ENCODE results near the gene CEP83. TPM values are rescaled to one million over a fixed set of nuclear protein-coding genes. Genes with fewer than 3 reads are reported as not detected.
A peak's percentile ranks its signal among the peaks of the same experiment; 100 is the strongest.

CEP83 gene
- total and polyA plus RNA-seq, 10 donors, result 6.8 to 29.0 (median 14.0) TPM

GRCh38 chr12:94267921-94268471 lies 191.7 kb downstream of the CEP83 start:
- no peaks in the 10 kb centered on the region for H3K27me3 ChIP-seq (replicated peaks in 1 of 7)
- peaks cover 9 to 85% (median 55%) of the 10 kb centered on the region in 6 donors for H3K4me1 ChIP-seq
- H3K4me3 ChIP-seq, result no peak overlapping the region
- H3K36me3 ChIP-seq, result peaks cover 0 to 78% (median 7%) of the 10 kb centered on the region in 6 donors
- TF ChIP-seq POLR2A (IDR thresholded peaks at IDR 0.05) (no peak), CTCF (IDR thresholded peaks at IDR 0.05 in 8 of 11, conservative IDR thresholded peaks at IDR 0.05 in 3 of 11) (no peak), POLR2AphosphoS5 (IDR thresholded peaks at IDR 0.05) (no peak)
- WGBS, 5 donors, result 60 to 78% (median 75%) methylated on average over 5 of the region's 5 CpGs
- peak overlapping the region in 7 of 8 donors; percentile 27 to 65 (median 61) for H3K27ac ChIP-seq
- no peaks in the 10 kb centered on the region for H3K9me3 ChIP-seq
- intact Hi-C loops (cut with DNase I; ENCODE audit: low total_unique reads), result no loop called here
- no peak for DNase-seq

- TF ChIP-seq POLR2AphosphoS5 (IDR thresholded peaks at IDR 0.05) (no peak), CTCF (IDR thresholded peaks at IDR 0.05 in 8 of 11, conservative IDR thresholded peaks at IDR 0.05 in 3 of 11) (no peak), POLR2A (IDR thresholded peaks at IDR 0.05) (no peak)
- no peaks in the 10 kb centered on the region for H3K9me3 ChIP-seq
- H3K4me3 ChIP-seq, result no peak overlapping the region
- H3K27ac ChIP-seq, result peak overlapping the region in 7 of 8 donors; percentile 27 to 65 (median 61)
- H3K4me1 ChIP-seq, result peaks cover 12 to 90% (median 59%) of the 10 kb centered on the region in 6 donors
- 29 to 37% (median 35%) methylated on average over 3 of the region's 3 CpGs for WGBS, 5 donors
- DNase-seq, result no peak
- peaks cover 0 to 73% (median 7%) of the 10 kb centered on the region in 6 donors for H3K36me3 ChIP-seq
- H3K27me3 ChIP-seq (replicated peaks in 1 of 7), result no peaks in the 10 kb centered on the region
- intact Hi-C loops (cut with DNase I; ENCODE audit: low total_unique reads), result no loop called here
Measured at GRCh38 chr12:94267537-94267872, 192.2 kb downstream of the CEP83 start.

- no peak for DNase-seq
- WGBS, 5 donors, result 44 to 57% (median 51%) methylated on average over 11 of the region's 11 CpGs
- intact Hi-C loops (cut with DNase I; ENCODE audit: low total_unique reads), result no loop called here
- H3K27me3 ChIP-seq (replicated peaks in 1 of 7), result no peaks in the 10 kb centered on the region
- H3K4me3 ChIP-seq, result no peak overlapping the region
- H3K27ac ChIP-seq, result peak overlapping the region in 7 of 8 donors; percentile 27 to 65 (median 61)
- TF ChIP-seq POLR2AphosphoS5 (IDR thresholded peaks at IDR 0.05) (no peak), CTCF (IDR thresholded peaks at IDR 0.05 in 8 of 11, conservative IDR thresholded peaks at IDR 0.05 in 3 of 11) (no peak), POLR2A (IDR thresholded peaks at IDR 0.05) (no peak)
- H3K9me3 ChIP-seq, result no peaks in the 10 kb centered on the region
- H3K36me3 ChIP-seq, result peaks cover 0 to 71% (median 7%) of the 10 kb centered on the region in 6 donors
- peaks cover 13 to 95% (median 65%) of the 10 kb centered on the region in 6 donors for H3K4me1 ChIP-seq
Measured at GRCh38 chr12:94266796-94267536, 192.7 kb downstream of the CEP83 start.

All from spleen (tissue), 11 donors.